GM21786 (cell line): ENCODE data around the gene PLA2G1B.
A peak's percentile ranks its signal among the peaks of the same experiment; 100 is the strongest.

ENCODE experiments used
- ATAC-seq: cut with Tn5 transposase; IDR thresholded peaks from one replicate; pipeline ENCODE4 v1.9.1; 2021; ENCODE audit not compliant: unreplicated experiment

PLA2G1B gene

GRCh38 chr12:120328228-120328627 lies 649 bp upstream of the PLA2G1B start:
- ATAC-seq, result no peak

- ATAC-seq, result no peak
Observed at GRCh38 chr12:120324841-120325417, 2.6 kb downstream of the PLA2G1B start.

GRCh38 chr12:120323772-120324171 lies 3.8 kb downstream of the PLA2G1B start:
- ATAC-seq, result no peak

GRCh38 chr12:120321382-120322202 lies 6.0 kb downstream of the PLA2G1B start:
- no peak for ATAC-seq

- ATAC-seq, result peak; percentile 99
Observed at GRCh38 chr12:120317224-120318105, 10.1 kb downstream of the PLA2G1B start.

GRCh38 chr12:120316798-120317223 lies 10.8 kb downstream of the PLA2G1B start:
- ATAC-seq, result no peak

GRCh38 chr12:120314220-120314619 lies 13.4 kb downstream of the PLA2G1B start:
- no peak for ATAC-seq

GRCh38 chr12:120301962-120302815 lies 25.4 kb downstream of the PLA2G1B start, which contains the start of gene SIRT4:
TSS of gene SIRT4 (plus strand) at chr12:120302321. CDS start at chr12:120303562, 1,241 bp downstream.
- ATAC-seq, result peak; percentile 98

- ATAC-seq, result peak; percentile 32
Observed at GRCh38 chr12:120292661-120293531, 34.7 kb downstream of the PLA2G1B start, which contains the start of gene RNU4-1. TSS of gene RNU4-1 (minus strand) at chr12:120293237.

- ATAC-seq, result no peak
Observed at GRCh38 chr12:120292411-120292660, 35.2 kb downstream of the PLA2G1B start.

GRCh38 chr12:120290609-120291305 lies 36.8 kb downstream of the PLA2G1B start:
- no peak for ATAC-seq

GRCh38 chr12:120287491-120287890 lies 40.1 kb downstream of the PLA2G1B start:
- no peak for ATAC-seq

- no peak for ATAC-seq
Observed at GRCh38 chr12:120286768-120287490, 40.6 kb downstream of the PLA2G1B start.

- ATAC-seq, result no peak
Observed at GRCh38 chr12:120284381-120284780, 43.2 kb downstream of the PLA2G1B start.

GRCh38 chr12:120283318-120283717 lies 44.3 kb downstream of the PLA2G1B start:
- ATAC-seq, result no peak

- ATAC-seq, result no peak
Observed at GRCh38 chr12:120278137-120279069, 49.2 kb downstream of the PLA2G1B start.

- ATAC-seq, result no peak
Observed at GRCh38 chr12:120276734-120277133, 50.8 kb downstream of the PLA2G1B start.
